ENCODE results near the gene SPOCK1.

GRCh38 chr5:137488974-137489373 lies 10.2 kb downstream of the SPOCK1 start:
- TF ChIP-seq TAF1 (IDR thresholded peaks at IDR 0.05; ENCODE audit: borderline replicate concordance, insufficient read depth, low read length) (no peak), REST (IDR thresholded peaks at IDR 0.05; ENCODE audit: insufficient read depth in 1 of 2, low read depth in 2 of 2, low read length in 2 of 2) (no peak)
